Measurements from ENCODE around the gene GCH1.
"Not testable (repeated sequence)": the region's sequence is repeated elsewhere in the genome, so short reads cannot be mapped to it uniquely, and the experiment has no call there.

GRCh38 chr14:54908973-54909372 is 6.3 kb upstream of the GCH1 start:
- not testable (repeated sequence) for TF ChIP-seq CTCF (IDR thresholded peaks at IDR 0.05); SREBF2 (IDR thresholded peaks at IDR 0.05); POLR2A (IDR thresholded peaks at IDR 0.05; ENCODE audit: low read length); JUN (IDR thresholded peaks at IDR 0.05); EP300 (IDR thresholded peaks at IDR 0.05); PBX3 (IDR thresholded peaks at IDR 0.05); ZFP36 (IDR thresholded peaks at IDR 0.05; ENCODE audit: borderline replicate concordance, partially characterized antibody); RFX5 (IDR thresholded peaks at IDR 0.05); ELK1 (IDR thresholded peaks at IDR 0.05; ENCODE audit: low read depth, low read length); MAFK (IDR thresholded peaks at IDR 0.05; ENCODE audit: partially characterized antibody); REST (IDR thresholded peaks at IDR 0.05)

All from A549 (cell line).